CD1c-positive myeloid dendritic cell (primary cell): ENCODE measurements around the gene SMURF1.

Experiments
- DNase-seq: peaks from one replicate; pipeline ENCODE4 v3.0.0-alpha.2; 2016; ENCODE audit errors: extremely low spot score

The SMURF1 gene

DNA sequence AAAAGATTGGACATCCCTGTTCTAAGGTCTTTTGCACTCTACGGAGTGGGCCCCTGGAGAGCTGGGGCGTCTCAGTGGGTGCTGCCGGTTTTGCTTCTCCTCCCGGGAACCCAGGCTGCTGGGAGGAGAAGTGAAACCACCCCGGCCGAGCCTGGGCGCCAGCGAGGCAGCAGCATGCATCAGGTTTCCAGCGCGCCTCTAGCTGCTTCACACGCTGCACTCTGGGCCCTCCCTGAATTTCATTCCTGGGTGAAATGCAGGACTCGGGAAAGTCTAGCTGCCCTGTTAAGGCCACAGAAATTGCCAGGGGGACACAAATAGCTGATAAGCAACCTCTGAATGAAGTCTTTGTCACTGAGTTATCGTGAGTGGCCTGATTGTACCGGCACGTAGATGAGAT, 138.1 kb downstream of the SMURF1 start:
- peak; percentile 71 for DNase-seq

- DNase-seq: no peak
Measured at GRCh38 chr7:99004781-99005500, 139.0 kb downstream of the SMURF1 start.

DNA sequence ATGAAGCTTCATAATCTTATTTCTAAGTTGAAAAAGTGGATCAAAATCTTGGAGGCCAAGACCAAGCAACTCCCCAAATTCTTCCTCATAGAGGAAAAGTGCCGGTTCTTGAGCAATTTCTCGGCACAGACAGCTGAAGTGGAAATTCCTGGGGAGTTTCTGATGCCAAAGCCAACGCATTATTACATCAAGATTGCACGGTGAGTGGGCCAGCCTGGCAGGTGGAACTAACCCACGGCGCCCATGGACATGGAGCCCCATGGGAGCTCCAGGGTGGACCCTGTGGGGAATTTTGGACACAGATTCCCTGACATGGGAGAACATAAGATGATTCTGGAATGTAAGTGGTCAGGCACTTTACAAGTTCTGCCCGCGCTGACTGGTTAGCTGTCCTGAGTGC, 139.7 kb downstream of the SMURF1 start:
- DNase-seq: no peak

DNA sequence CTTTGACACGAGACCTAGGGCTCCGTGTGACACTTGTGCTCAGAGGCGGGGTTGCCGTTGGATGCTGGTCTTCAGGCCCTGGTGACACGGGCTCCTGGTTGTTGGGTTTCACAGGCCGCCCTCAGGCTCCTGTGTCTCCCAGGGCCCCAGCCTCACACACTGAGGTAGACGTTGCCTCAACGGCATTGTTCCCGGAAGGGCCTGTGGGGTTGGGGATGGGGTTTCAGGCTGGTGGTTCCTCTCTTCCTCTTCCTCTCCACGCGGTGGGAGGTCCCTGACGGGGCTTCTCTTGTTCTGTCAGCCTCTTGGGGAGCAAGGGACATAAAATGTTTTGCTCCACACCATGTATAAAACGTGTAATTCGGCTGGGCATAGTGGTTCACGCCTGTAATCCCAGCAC, 140.5 kb downstream of the SMURF1 start:
- DNase-seq: no peak

DNA sequence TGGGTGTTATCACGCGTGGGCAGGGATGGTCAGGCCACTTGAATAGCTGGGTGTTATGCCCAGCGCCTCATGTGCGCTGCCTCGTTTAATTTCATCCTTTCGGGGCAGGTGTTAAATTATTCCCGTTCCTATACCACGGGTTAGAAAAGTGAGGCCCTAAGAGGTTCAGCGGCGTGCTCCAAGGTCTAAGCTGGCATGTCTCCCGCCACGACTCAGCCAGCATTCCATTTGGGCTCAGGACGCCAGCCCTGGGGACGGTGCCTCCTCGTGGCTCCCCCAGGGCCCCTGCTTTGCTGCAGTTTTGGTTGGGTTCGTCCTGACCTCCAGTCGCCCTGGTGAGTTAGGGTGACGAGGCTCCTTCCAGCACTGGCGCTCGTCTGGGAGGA, 141.1 kb downstream of the SMURF1 start:
- no peak for DNase-seq

DNA sequence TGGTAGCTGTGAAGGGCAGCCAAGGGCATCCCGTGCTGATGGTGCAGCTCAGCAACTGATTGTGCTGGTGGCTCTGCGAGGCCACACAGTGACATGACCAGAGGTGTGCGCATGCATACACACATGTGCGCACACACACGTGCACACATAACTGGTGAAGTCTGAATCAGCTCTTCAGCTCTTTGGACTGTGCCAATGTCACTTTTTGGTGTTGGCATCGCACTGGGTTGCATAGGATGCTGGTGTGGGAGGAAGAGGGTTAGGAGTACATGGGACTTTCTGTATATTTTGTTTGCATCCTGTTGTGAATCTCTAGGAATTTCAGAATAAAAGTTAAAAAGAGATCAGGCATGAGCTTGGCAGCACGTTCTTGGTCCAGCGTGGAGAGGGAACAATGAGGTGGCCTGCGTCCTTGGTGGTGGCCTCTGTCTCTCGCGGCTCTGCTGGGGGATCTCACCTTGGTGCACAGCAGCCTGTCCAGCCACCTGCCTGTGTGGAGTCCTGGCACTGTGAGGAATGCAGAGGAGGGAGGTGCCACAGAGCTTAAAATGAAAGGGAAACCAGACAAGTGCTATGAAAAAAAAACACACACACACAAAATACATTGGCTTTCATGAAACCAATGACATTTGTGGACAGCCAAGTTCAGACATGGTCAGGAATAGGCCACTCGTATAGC, 141.6 kb downstream of the SMURF1 start:
- no peak for DNase-seq

DNA sequence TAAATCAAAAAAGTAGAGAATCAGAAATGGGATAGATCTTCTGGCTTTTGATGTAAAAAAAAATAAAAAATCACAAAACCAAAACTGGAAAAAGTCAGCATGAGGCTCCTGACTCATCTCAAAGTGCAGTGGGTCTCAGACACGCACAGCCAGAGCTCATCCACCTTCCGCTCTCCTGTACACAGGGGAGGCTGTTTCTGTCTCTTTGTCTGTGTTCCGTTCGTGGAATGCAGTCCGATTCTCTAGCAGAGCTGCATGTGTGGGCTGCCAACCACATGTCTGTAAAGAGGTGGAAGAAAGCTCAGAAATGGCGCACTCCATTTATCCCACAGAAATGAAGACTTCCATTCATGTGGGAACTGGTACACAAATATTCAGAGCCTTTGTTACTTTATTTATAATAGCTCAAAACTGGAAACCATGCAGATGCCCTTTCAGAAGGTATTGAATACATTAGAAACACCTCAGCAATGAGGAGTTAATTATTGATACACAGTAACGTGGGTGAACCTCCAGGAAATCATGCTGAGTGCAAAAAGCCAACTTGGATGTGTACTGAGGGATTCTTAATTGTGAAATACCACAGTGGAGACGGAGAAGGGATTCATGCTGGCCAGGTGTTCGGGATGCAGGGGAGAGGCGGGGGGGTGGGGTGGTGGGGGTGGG, 142.3 kb downstream of the SMURF1 start:
- no peak for DNase-seq

- no peak for DNase-seq
Measured at GRCh38 chr7:99000904-99001465, 142.9 kb downstream of the SMURF1 start.

DNA sequence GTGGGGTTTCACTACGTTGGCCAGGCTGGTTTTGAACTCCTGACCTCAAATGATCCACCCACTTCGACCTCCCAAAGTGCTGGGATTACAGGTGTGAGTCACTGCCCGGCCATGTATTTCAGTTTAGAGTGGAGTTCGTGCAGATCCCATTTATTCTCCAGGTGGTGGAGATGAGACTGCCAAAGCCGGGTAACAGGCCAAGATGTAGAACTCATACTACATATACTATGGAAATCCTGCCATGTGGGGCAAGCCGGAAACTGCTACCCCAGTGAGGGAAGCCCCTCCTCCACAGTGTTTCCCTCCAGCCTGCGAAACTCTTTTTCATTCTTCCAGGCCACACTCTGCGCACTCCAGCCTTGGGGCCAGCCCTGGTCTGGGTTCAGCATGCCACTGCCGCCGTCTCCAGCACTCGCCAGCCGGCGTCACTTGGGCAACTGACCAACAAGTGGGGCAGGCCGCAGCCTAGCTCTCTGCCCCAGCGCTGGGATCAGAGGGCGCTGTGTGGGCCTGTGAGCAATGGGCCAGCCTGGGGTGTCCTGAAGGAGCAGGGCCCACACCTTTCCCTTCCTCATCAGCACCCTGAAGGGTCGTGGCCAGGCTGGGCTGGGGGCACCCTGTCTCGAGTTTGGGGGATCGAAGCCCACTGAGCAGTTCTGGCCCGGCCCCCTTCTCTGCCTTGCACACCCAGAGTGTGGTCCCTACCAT, 143.6 kb downstream of the SMURF1 start:
- no peak for DNase-seq

DNA sequence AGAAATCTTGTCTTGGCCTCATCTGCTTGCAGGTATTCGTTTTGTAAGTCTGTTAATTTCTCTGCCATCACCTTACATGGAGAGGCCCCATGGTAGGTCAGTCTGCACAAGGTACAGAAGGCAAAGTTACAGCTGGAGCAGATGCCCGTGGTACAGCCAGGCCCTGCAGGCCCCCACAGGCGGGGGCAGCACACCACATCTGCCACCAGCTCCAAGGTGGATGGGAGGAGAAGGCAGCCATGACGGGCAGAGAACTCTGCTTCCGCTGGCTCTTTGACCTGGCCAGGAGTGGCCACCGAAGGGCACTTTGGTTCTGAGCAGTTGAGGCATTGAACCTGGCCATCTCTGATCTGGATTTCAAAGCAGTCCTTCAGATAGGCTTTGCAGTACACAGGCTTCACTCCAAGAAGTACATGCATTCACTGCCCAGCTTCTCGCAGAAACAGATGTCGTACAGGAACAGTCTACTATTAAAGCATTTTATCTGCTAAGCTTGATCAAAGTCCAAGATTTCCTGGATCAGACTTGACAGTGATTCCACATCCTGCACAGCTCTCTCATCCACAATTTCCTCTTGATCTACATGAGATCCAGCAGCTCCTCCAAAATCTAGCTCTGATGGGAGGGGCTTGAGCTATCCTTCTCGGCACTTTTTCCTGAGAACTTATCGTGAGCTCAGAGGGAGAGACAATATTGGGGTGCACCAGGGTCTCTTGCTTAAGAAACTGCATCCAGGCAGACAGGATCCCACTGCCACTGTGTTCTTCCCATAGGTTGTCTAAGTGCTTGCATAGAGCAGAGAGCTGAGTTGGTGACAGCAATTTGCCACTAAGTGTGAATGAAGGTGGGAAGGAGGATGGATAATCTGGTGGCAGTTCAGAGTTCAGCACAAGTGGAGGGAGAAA, 144.8 kb downstream of the SMURF1 start:
- DNase-seq: no peak

DNA sequence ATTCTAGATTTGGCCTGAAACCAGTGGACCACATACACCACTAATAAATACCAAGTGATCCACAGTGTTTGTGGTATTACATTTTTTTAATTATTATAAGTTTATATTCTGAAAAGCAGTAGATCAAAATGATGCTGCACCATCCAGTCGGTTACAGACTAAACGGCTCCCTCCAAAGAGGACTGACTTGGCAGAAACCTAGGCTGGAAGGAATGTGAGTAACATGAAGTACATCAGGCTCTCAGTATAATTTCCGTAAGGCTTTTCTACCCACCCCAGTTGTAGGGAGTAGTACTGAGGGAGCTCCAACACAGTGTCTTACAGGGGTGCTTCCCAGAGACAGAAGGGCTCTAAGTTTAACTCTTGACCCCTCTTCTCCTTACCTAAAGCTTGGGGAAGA, 146.1 kb downstream of the SMURF1 start:
- no peak for DNase-seq

- no peak for DNase-seq
Measured at GRCh38 chr7:98996150-98996552, 147.8 kb downstream of the SMURF1 start.

DNA sequence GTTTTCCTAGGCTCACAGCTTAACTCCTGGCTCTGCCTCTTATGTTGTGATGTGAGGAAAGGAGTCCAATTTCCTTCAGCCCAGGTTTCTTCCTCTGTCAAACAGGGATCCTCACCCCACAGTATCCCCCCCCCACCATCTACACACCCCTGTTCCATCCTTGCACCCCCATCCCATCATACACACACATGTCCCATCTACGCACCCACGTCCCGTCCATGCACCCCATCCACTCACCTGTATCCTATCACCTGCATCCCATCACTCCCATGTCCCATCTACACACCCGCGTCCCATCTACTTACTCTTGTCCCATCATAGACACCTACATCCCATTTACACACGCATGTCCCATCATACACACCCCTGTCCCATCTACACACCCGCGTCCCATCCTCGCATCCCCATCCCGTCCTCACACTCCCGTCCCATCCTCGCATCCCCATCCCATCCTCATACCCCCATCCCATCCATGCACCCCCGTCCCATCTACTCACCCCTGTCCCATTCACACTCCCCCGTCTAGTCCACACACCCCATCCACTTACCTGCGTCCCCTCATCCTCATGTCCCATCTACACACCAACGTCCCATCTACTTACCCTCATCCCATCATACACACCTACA, 148.3 kb downstream of the SMURF1 start:
- DNase-seq: no peak

- no peak for DNase-seq
Measured at GRCh38 chr7:98995111-98995510, 148.8 kb downstream of the SMURF1 start.

- no peak for DNase-seq
Measured at GRCh38 chr7:98994046-98994944, 149.6 kb downstream of the SMURF1 start.

- no peak for DNase-seq
Measured at GRCh38 chr7:98993024-98993897, 150.6 kb downstream of the SMURF1 start.

- DNase-seq: no peak
Measured at GRCh38 chr7:98992076-98992475, 151.8 kb downstream of the SMURF1 start.

- no peak for DNase-seq
Measured at GRCh38 chr7:98991141-98991540, 152.8 kb downstream of the SMURF1 start.

DNA sequence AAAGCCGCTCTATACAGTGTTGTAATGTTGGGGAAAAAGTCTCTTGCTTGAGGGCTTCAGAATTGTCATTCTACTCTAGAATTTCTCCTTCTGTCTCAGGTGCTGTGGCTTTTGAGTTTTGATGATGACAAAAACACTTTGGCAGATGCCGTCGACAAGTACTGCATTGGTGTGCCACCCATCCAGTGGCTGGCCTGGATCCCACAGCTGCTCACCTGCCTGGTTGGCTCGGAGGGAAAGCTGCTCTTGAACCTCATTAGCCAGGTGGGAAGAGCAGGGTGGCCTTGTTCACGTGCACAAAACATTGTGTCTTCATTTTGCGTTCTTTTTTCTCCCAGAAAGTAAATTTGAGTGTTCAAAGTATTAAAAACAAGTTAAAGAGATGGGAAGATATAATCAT, 153.6 kb downstream of the SMURF1 start:
- DNase-seq: no peak
